ENCODE data around the gene OR10K1.
A peak's percentile ranks its signal among the peaks of the same experiment; 100 is the strongest.
"Not testable (repeated sequence)": the region's sequence is repeated elsewhere in the genome, so short reads cannot be mapped to it uniquely, and the experiment has no call there.

OR10K1 gene, protein sequence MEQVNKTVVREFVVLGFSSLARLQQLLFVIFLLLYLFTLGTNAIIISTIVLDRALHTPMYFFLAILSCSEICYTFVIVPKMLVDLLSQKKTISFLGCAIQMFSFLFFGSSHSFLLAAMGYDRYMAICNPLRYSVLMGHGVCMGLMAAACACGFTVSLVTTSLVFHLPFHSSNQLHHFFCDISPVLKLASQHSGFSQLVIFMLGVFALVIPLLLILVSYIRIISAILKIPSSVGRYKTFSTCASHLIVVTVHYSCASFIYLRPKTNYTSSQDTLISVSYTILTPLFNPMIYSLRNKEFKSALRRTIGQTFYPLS

DNA sequence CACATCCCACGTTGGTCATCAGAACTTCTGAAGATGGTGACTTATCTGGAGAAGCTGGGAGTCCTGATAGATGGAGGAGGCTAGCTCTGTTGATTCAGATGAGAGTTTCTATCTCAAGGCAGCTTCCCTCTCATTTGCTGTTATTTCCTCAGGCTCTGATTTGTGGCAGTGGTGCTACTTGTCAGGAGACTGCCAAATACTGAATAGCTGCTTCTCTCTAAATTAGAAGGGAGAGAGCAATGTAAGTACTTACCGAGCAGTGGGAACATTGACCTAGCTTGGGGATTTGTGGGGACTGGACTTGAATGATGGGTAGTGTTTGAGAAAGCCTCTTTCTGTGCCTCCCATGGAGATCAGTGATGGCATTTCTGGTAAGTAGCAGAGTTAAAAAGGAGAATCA, at the start of gene OR10K1:
Gene OR10K1, plus strand, starts transcription at position 301 of the 400 bp plus-strand sequence. CDS start 3,728 bp downstream, outside the sequence.
- DNase-seq = no peak

DNA sequence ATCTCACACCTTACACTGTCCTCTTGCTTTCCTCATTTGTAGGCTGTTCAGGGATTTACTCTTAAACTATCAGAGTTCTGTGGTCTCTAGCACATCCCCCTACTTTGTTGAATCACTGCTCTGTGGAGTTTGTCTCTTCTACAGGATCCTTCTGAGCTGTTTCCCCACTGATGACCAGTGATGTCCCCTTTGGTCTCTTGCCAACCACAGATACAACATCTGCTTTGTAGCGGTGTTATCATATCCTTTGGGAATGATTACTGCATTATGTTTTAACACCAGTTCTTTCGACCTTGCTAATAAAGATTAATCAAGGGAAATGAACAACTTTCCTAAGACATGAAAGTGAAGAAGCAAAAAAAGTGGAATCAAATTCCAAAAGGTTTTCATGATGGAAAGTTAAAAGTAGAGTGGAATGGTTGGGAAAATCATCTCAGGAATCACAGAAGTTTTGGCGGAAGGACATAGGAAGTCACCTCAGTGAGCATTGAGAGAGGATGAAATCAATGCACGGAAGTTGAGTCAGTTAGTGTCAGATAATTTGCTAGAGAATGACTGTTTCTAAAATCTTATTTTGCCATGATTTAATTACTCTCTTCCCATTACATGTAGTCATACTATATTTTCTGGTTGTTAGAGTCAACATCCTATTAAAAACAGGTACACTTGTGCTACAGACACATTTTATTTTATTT, 46.8 kb upstream of the OR10K1 start:
- no peak for DNase-seq

DNA sequence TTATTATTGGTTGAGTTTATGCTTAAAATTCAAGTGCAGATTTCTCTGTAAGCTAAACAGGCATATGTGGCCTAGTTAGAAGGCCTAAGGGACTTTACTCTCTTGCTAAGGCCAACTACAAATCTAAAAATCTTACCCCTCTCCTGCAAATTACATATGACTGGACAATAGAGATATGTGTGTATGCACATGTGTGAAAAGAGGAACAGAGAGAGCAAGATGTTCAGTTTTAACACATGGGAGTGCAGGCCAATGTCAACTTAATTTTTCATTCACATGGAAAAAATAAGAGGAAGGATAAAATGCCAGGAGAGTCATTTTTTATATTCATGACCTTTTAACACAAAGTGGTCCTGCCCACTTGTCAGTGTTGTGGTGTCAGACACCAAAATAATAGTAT, 44.0 kb upstream of the OR10K1 start:
- no peak for DNase-seq

DNA sequence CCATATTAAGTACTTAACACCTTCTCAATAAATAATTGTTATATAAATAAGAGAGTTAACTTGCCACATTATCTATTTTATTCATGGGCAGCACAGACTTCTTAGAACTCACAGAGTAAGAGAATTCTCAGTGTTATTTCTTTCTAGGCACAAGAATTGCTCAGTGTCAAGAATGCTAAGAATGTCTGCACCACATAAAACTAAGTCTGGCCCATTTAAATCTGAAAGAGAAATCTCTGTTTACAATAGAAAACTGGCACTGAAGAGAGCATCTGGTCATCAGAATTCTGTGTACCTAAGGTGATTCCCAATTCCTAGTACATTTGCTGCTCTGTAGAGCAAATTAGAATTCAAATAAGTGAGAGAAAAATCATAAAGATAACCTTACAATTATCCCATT, 39.4 kb upstream of the OR10K1 start:
- no peak for DNase-seq

DNA sequence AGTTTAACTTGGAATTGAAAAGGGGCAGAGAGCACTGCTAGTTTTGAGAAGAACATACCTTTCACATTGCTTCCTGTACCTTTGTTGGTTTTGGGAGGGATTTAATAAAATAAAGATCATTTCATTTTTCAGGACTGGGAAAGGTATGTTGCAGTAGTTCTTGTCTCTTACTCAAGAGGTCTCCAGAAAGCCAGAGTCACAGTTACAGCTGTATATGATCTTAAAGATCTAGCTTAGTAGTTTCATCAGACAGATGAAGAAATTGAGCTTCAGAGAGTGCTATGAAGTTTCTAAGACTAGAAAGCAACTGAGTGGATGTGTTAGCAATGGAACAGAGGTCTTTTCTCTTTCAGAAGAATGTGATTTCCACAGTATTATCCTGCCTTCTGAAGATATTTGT, 36.6 kb upstream of the OR10K1 start:
- no peak for DNase-seq

DNA sequence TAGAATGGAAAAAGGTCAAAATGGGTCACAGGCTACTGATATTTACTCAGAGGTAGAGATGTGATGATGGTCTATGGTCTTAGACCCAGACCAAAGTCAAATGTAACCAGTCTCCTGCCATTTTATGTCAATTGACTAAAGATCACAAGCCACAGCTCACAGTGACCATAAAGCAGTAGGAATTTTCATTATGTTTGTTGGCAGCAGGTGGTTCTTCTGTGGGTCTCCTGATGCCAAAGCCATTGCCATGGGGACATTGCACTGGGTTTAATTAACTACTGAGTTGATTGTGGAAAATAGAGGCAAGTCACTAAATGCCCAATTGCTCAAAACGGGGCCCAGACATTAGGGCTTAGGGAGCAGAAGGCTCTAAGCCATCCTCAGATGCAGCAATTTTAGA, 35.5 kb upstream of the OR10K1 start, which contains the start of gene OR10K2:
Gene OR10K2, minus strand, starts transcription at position 101 of the 400 bp plus-strand sequence. CDS start 5,371 bp downstream, outside the sequence.
- no peak for DNase-seq

DNA sequence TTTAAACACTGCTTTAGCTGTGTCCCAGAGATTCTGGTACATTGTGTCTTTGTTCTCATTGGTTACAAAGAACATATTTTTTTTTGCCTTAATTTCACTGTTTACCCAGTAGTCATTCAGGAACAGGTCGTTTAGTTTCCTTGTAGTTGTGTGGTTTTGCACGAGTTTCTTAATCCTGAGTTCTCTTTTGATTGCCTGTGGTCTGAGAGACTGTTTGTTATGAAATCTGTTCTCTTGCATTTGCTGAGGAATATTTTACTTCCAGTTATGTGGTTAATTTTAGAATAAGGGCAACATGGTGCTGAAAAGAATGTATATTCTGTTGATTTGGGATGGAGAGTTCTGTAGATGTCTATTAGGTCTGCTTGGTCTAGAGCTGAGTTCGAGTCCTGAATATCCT, 31.5 kb upstream of the OR10K1 start:
- not testable (repeated sequence) for DNase-seq

DNA sequence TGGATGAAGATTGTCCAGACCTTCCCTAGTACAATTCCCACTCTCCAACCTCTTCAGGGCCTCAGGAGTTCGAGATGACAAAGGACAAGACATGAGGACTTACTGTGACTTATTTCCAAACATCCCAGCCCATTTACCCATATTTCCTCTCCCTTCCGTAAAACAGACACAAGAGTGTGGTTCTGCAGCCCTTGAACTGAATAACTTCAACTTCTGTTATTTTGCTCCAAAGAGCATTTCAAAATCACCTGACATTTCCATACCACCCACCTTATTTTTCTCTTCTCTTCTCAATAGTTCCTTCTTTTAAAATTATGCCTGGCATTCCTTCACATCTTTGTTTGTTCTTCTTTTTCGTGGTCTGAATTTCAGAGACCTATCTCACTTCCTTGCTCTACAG, 26.9 kb upstream of the OR10K1 start:
- no peak for DNase-seq

DNA sequence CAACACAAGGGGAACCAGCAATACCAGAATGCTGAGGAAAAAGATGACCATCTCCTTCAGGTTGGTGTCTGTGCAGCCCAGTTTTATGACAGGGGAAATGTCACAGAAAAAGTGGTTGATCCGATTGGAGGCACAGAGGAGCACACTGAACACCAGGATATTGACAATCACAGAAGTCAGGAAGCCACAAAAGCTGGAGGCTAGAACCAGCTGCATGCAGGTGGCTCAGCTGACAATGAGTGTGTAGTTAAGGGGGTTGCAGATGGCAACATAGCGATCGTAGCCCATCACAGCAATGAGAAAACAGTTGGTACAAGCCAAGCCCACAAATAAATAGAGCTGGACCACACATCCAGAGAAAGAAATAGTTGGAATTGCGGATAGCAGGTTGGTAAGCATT, 16.3 kb upstream of the OR10K1 start:
- no peak for DNase-seq

DNA sequence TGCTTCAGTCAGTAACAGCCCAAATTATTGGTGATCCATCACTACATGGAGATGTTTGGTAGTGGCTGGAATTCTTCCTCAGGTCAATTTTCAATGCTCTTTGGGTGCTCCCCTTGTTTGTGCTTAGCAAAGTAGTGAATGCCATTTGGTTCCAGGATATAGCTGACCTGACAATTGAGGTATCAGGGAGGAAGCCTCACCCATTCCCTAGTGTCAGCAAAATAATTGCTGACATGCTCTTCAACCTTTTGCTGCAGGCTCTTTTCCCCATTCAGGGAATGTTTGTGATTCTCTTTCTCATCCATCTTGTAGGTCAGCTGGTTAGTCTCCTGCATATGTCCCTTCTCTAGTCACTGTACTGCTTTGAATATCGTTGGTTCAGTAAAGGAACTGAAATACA, 7.1 kb upstream of the OR10K1 start:
- DNase-seq = no peak

DNA sequence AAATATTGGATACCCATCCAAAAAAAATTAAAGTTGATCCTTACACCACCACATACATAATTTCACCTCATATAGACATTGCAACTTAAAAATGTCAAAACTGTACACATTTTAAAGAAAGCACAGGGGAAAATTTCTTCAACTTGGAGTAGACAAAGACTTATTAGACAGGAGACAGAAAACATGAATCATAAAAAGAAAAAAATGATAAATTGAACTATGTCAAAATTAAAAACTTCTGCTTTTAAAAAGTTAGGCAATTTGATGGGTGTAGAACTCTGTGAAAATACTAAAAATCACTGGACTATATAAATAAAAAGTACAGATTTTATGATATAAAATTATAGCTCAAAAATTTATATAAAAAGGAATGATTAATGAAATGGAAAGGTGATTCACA, 4.4 kb upstream of the OR10K1 start:
- no peak for DNase-seq

DNA sequence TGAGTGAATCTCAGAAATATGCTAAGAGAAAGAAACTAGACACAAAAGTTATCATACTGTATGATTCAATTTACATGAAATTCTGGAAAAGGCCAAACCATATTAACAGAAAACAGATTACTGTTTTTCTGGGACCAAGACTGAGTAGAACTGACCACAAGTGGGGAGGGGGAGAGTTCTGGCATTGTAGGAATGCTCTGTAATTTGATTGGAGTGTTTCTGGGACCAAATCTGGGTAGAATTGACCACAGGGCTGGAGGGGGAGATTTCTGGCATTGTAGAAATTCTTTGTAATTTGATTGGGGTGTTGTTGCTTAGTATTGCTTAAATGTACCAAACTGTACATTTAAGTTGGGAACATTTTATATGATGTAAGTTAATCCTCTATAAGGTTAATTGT, 3.4 kb upstream of the OR10K1 start:
- DNase-seq = no peak

DNA sequence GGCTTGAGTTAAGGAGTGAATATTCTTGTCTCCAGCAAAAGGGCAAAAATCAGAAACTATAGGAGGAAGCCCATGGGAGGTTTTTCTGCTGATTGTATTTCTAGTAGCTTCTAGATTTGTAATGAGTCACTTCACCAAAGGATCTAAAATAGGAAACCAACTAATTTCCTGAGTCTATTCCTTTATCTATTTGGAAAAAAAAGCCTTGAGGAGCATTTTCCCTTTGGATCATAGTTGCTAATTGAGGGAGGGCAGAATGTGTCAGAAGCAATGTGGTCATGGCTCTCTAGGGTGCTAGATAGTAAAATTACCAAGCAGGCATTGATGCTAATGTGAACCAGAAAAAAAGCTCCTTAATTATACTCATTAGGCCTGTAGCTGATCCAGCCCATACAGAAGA, 10.3 kb downstream of the OR10K1 start, which contains the start of gene OR10R2:
Gene OR10R2, plus strand, starts transcription at position 301 of the 400 bp plus-strand sequence. CDS start 106 bp downstream, outside the sequence.
- no peak for DNase-seq

DNA sequence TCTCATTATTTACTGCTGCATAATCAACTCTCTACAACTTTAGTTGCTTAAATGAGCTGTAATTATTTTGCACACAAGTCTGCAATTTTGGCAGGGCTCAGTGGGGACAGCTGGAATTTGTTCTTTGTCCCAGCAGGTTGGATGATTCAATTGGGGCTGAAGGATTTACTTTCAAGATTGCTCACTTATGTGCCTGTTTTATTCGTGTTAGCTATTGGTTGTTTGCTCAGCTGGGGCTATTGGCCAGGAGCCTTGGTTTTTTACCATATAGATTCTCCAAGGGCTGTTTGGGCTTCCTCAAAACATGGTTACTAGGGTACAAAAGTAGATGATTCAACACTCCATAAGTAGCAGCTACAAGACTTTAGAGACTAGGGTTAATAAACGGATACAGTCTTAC, 23.8 kb downstream of the OR10K1 start:
- DNase-seq = no peak

DNA sequence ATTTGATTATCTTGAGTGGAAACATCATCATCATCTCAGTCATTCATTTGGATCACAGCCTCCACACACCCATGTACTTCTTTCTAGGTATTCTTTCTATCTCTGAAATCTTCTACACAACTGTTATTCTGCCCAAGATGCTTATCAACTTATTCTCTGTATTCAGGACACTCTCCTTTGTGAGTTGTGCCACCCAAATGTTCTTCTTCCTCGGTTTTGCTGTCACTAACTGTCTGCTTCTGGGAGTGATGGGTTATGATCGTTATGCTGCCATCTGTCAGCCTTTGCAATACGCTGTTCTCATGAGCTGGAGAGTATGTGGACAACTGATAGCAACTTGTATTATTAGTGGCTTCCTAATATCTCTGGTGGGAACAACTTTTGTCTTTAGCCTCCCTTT, 29.7 kb downstream of the OR10K1 start:
- no peak for DNase-seq

DNA sequence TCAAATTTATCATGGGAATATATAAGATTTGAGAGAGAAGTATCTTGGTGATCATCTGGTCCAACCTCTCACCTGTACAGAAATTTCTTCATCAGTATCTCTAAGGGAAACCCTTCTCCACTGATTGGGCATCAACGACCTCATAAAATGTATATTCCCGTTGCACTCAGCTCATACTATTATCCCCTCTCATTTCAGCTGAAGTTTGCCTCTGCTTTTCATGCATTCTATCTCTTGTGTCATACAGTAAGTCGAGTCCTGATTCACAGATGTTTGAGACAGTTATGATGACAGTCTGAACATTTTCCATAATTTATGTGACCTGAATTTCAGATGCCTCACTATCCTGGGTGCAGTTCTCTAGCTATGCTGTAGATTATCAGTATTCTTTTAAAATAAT, 31.4 kb downstream of the OR10K1 start:
- no peak for DNase-seq

DNA sequence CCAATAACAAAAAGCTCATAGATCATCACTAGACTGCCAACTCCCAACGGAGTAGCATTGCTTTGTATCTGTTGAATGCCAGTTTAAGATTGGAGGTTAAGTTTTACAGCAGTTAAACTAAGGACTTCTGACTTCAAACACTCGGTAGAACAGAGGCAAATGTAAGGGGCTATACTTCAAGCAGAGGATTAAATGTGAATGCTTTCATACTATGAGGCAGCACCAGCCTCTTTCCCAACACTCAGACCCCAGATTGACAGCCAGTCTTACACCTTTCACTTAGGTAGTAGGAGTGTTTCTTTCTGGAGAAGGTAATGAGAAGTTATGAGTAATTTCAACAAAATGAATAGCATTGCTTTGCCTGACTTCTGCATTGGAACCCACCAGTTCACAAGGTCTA, 33.2 kb downstream of the OR10K1 start:
- DNase-seq = no peak

DNA sequence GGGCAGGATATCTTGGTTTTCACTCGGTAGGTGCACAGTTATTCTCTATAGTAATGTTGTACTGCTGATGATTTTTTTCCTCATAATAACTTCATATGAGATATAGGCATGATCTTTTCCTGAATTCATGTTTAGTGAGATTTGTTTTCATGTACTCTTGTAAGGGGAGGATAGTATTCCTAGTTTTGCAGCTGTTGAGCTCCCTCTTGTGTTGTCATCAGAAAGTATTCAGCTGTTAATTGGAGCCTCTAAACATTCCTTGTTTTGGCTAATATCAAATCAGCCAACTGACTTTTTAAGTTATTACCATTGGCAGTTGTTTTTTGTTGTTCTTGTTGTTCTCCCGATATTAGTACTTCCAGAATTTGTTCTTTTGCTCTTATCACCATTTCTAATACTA, 34.7 kb downstream of the OR10K1 start:
- no peak for DNase-seq

DNA sequence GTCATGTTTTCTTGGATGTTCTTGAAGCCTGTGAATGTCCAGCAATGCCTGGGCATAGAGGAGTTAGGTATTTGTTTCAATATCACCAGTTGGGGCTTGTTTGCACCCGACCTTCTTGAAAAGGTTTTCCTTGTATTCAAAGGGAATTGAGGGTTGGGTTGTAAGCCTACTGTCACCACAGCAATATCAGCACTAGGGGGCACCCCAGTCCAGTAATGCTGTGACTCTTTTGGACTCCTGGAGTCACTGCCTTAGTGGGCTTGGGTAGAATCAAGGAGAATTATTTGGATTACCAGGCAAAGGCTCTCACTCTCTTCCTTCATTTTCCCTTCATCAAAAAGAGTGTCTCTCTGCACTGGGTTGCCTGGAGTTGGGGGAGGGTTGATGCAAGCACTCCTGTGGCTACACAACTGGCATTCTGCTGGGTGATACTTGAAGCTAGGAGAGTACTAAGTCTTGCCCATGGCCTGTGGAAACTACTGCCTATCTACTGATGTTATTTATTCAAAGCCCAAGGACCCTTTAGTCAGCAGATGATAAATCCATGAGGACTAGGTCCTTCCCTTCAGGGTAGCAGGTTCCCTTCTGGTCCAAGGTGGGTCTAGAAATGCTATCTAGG, 44.8 kb downstream of the OR10K1 start:
- peak; percentile 59 to 60 for DNase-seq

DNA sequence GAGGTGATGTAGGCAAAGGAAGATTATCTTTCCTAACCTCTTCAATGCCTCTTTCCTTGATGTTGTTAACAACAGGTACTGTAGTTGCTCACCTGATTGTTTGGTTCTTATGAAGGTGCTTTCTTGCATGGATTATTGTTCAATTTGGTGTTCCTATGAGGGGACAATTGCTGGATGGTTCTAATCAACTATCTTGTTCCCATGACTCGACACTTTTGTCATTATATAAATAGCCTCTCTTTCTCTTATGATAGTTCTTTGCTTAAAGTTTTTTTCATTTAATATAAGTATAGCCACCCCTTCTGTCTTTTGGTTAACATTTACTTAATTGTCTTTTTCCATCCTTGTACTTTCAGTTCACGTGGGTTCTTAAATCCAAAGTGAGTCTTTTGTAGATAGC, 45.9 kb downstream of the OR10K1 start:
- DNase-seq = no peak

DNA sequence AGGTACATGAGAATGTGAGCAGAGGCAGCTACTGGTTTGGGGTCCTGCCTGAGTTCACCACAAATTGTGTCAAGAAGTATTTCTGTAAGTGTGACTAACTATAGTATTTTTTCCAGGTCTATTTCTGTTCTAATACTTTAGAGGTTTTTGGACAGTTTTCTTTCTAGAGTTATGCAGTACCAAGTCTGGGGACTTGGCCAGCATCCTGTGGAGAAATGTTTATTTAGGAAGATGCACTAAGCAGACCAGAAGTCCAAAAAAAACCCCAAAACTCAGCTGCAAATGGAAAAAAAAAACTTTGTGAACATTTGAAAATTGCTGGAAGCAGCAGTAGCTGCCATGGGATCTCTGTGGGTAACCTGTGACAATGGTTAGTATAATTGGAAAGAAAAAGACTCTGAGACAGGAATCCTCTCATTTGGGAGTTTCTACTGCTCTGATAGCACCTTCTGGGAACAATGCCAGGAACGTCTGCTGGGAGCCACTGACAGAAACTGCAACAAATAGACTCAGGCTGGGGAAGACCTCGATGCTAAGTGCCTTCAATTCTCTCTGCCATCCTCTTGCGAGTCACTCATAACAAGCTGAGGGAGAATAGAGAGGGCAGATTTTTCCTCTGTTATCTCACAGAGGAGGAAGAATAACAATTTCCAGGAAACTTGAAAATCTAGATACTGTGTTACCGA, 48.0 kb downstream of the OR10K1 start:
- no peak for DNase-seq

DNA sequence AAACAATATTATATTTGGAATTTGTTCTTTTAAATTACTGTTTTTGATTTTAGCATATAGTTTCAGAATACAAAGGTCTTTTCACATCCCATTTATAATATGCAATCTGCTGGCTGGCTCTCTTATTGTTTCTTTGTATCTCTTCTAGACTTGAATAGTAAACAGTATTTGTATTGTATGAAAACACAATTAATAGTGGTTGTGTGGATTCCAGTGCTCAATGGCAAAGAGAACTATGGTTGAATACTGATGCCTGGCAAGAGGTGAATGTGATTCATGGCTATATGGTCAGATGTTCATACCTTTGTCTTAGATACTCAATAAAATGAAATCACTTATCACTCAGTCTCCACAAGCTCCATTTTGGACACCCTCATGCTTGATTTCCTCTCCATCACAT, 55.3 kb downstream of the OR10K1 start:
- no peak for DNase-seq

Data from stimulated activated CD4-positive, alpha-beta T cell treated with anti-CD3 and anti-CD28 coated beads, Interleukin-2, amount 100 ng/mL, for 24 hours (primary cell).